Vagina (tissue), 2 donors: ENCODE results near the gene MACROD2. TPM values are rescaled to one million over a fixed set of nuclear protein-coding genes. Genes with fewer than 3 reads are reported as not detected.

Experiments
- DNase-seq, 2 donors: peaks; one replicate each; pipeline ENCODE4 v3.0.0-alpha.2; 2017; ENCODE audit errors: extremely low spot score in 2 of 2
- H3K27ac ChIP-seq: fragments of 200-600 bp; sonication (generic); one replicate; pipeline ENCODE4 v1.5.1; 2019
- H3K27me3 ChIP-seq: fragments of 200-600 bp; sonication (generic); one replicate; pipeline ENCODE4 v1.5.1; 2019
- H3K36me3 ChIP-seq, 2 donors: fragments of 200-600 bp; sonication (generic); one replicate each; pipeline ENCODE4 v1.5.1; 2017 to 2019
- H3K4me1 ChIP-seq: fragments of 200-600 bp; sonication (generic); one replicate; pipeline ENCODE4 v1.5.1; 2019
- H3K4me3 ChIP-seq, 2 donors: fragments of 200-600 bp; sonication (generic); 1 replicate in 1 of 2; 2 replicates in 1 of 2; pipeline ENCODE4 v1.5.1; 2016 to 2019
- H3K9me3 ChIP-seq: fragments of 200-600 bp; sonication (generic); one replicate; pipeline ENCODE4 v1.5.1; 2019
- POLR2A ChIP-seq, 2 donors: fragments of 450-650 bp; IDR thresholded peaks; one replicate each; pipeline ENCODE4 v1.6.1; 2017; ENCODE audit warnings: antibody characterized with exemption in 2 of 2, mild to moderate bottlenecking in 2 of 2, moderate library complexity in 2 of 2
- POLR2AphosphoS5 ChIP-seq, 2 donors: sonication (generic); formaldehyde crosslinking; IDR thresholded peaks; one replicate each; pipeline ENCODE4 v1.9.0; 2017; ENCODE audit warnings: antibody characterized with exemption in 2 of 2, mild to moderate bottlenecking in 2 of 2, low read depth in 1 of 2; ENCODE audit not compliant: insufficient read depth in 1 of 2
- intact Hi-C: fragments of 100-400 bp; cut with DNase I; formaldehyde crosslinking; loops from one replicate; pipeline ENCODE4 v1.15.1; 2023
- total RNA-seq: library from RNA; depleted of rRNA; stranded (reverse); fragments of >200 nt; gene quantifications from one replicate; pipeline ENCODE4 v1.2.3, GENCODE V29; 2016
- TF ChIP-seq, protein P1 (sequence below), 3 experiments: fragments of 450-650 bp in 2 of 3; fragments of 200-600 bp in 1 of 3; sonication (generic) in 1 of 3; IDR thresholded peaks; one replicate each; pipeline ENCODE4 v1.5.1; 2017 to 2019; ENCODE audit warnings: antibody characterized with exemption in 3 of 3, mild to moderate bottlenecking in 2 of 3, moderate library complexity in 2 of 3

MACROD2 gene
- total RNA-seq, 1 donor from 2014 or later: 12.5 TPM

DNA sequence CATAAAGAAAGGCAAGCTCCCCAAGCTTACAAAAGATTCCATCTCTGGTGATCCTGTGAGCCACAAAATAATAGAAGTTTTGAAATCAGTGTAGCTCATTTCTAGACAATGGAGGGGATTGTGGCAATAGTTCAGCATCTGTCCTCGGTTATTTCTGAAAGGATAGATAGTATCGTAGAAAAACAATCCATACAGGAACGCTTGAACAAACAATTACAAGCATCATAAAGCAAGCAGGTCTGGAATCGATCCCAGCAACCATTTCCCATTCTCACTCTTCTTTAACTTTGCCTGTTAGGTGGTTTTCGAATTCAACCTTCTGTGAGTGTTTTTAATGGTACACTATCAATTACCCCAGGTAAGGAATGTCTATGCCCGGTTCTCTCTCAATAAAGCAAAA lies 1646.8 kb downstream of the MACROD2 start:
- Histone ChIP-seq H3K4me1 (peaks cover 14% of the 10 kb centered on the region), H3K9me3 (no peaks in the 10 kb centered on the region), H3K36me3 (no peaks in the 10 kb centered on the region), H3K4me3 (no peak overlapping the region), H3K27ac (no peak overlapping the region), H3K27me3 (no peaks in the 10 kb centered on the region)
- no peak for DNase-seq
- intact Hi-C loops: no loop called here
- TF ChIP-seq, protein P1, sequence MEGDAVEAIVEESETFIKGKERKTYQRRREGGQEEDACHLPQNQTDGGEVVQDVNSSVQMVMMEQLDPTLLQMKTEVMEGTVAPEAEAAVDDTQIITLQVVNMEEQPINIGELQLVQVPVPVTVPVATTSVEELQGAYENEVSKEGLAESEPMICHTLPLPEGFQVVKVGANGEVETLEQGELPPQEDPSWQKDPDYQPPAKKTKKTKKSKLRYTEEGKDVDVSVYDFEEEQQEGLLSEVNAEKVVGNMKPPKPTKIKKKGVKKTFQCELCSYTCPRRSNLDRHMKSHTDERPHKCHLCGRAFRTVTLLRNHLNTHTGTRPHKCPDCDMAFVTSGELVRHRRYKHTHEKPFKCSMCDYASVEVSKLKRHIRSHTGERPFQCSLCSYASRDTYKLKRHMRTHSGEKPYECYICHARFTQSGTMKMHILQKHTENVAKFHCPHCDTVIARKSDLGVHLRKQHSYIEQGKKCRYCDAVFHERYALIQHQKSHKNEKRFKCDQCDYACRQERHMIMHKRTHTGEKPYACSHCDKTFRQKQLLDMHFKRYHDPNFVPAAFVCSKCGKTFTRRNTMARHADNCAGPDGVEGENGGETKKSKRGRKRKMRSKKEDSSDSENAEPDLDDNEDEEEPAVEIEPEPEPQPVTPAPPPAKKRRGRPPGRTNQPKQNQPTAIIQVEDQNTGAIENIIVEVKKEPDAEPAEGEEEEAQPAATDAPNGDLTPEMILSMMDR (IDR thresholded peaks at IDR 0.05): no peak
- TF ChIP-seq POLR2AphosphoS5 (IDR thresholded peaks at IDR 0.05; ENCODE audit: insufficient read depth in 1 of 2, low read depth in 1 of 2) (no peak), POLR2A (IDR thresholded peaks at IDR 0.05) (no peak)

DNA sequence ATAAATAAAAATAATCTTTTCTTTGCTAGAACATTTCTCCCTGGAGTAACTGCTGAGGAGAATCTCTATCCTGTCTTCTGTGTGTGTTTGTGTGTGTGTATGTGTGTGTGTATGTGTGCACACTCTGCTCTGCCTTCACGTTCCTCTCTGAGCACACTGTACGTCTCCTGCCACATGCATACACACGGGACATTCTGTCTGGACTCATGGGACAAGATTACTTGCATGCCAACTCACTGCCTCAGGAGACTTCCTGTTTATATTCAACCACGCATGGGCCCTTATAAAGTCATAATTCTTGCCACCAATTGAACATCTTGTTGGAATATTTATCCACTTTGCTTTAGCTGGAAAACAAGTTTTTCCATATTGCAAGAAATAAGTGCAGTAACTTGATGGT lies 1647.4 kb downstream of the MACROD2 start:
- intact Hi-C loops: no loop called here
- Histone ChIP-seq H3K36me3 (no peaks in the 10 kb centered on the region), H3K27ac (no peak overlapping the region), H3K9me3 (no peaks in the 10 kb centered on the region), H3K4me1 (peaks cover 8% of the 10 kb centered on the region), H3K4me3 (no peak overlapping the region), H3K27me3 (no peaks in the 10 kb centered on the region)
- no peak for DNase-seq
- TF ChIP-seq POLR2A (IDR thresholded peaks at IDR 0.05) (no peak), POLR2AphosphoS5 (IDR thresholded peaks at IDR 0.05; ENCODE audit: insufficient read depth in 1 of 2, low read depth in 1 of 2) (no peak)
- TF ChIP-seq, protein P1 (IDR thresholded peaks at IDR 0.05): no peak

DNA sequence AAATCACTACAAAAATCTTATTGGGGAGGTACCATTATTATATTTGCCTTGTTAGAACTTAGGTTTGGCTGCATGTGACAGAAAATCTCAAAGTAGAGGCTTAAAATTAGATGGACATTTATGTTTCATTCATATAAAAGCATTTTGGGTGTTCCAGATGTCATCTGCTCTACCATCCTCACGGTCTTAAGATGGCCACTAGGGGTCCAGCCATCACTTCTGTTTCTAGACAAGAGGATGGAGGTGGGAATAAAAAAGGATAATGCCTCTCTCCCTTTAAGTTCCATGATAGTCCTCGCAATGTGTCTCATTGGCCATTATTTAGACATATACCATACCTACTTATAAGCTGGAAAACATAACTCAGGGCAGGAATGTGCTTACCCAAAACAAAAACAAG lies 1648.4 kb downstream of the MACROD2 start:
- no peak overlapping the region for H3K27ac ChIP-seq
- H3K27me3 ChIP-seq: no peaks in the 10 kb centered on the region
- no peaks in the 10 kb centered on the region for H3K4me1 ChIP-seq
- intact Hi-C loops: no loop called here
- TF ChIP-seq, protein P1 (IDR thresholded peaks at IDR 0.05): no peak
- no peak for TF ChIP-seq POLR2A (IDR thresholded peaks at IDR 0.05)
- no peak for TF ChIP-seq POLR2AphosphoS5 (IDR thresholded peaks at IDR 0.05; ENCODE audit: insufficient read depth in 1 of 2, low read depth in 1 of 2)
- no peak overlapping the region for H3K4me3 ChIP-seq
- DNase-seq: no peak
- H3K9me3 ChIP-seq: no peaks in the 10 kb centered on the region
- no peaks in the 10 kb centered on the region for H3K36me3 ChIP-seq

DNA sequence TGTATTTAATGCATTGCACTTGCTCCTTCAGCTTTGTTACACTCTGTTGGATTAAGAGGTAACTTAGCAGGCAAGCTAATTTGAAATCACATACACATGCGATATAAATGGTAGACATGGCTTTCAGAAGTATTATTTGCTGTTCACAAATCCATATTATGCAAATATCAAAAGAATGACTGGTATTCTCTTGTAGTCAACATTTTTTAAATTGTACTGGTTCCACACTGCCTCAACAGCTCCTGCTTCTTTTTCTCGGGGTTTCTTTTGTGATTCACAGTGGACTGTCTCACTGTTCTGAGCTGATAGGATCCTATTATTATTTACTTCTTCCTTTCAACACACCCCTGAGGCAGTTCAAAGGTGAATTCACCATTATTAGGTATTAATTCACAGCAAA lies 1650.5 kb downstream of the MACROD2 start:
- Histone ChIP-seq H3K9me3 (no peaks in the 10 kb centered on the region), H3K4me3 (no peak overlapping the region), H3K4me1 (no peaks in the 10 kb centered on the region), H3K27me3 (no peaks in the 10 kb centered on the region), H3K36me3 (no peaks in the 10 kb centered on the region), H3K27ac (no peak overlapping the region)
- DNase-seq: no peak
- TF ChIP-seq POLR2AphosphoS5 (IDR thresholded peaks at IDR 0.05; ENCODE audit: insufficient read depth in 1 of 2, low read depth in 1 of 2): no peak
- TF ChIP-seq, protein P1 (IDR thresholded peaks at IDR 0.05): no peak
- TF ChIP-seq POLR2A (IDR thresholded peaks at IDR 0.05): no peak
- intact Hi-C loops: no loop called here

DNA sequence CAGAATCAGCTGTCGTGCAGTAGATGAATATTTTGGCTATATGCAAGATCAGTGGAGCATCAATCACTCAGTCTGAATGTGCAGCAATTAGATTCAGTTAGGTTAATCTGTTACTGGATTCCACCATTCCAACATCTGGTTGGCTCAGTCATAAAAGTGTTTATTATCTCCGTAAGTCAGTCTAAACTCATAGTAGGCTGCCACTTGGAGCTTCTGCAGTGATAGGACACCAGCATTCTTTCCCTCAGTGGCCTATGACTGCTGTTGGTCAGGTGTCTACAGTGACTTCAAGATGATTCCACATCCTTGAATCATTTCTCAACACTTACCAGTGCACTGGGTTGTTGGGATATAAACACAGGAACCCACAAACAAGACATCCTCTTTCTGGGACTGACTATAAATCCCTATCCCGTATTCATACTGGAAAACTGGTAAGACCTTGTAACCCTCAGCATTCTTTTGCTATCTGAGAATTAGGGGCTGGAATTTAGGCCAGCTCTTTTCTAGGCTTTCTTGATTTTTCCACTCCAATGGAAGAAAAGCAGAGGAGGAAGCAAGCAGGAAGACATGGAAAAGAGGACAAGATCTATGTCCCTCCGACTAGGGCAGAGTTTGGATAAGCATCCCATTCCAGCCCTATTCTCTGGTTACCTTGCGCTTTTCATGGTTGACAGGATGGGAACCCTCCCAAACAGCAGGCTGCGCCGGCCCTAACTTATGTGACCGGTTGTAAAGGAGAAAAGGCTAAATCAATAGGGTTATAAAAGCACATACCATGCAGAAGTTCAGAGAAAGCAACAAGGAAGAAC lies 1658.3 kb downstream of the MACROD2 start:
- Histone ChIP-seq H3K36me3 (no peaks in the 10 kb centered on the region), H3K4me1 (peaks cover 9% of the 10 kb centered on the region), H3K4me3 (no peak overlapping the region), H3K27me3 (no peaks in the 10 kb centered on the region), H3K27ac (no peak overlapping the region), H3K9me3 (no peaks in the 10 kb centered on the region)
- no peak for DNase-seq
- no peak for TF ChIP-seq POLR2A (IDR thresholded peaks at IDR 0.05)
- intact Hi-C loops: no loop called here
